ENCODE measurements around the gene MRPL22. TPM values are rescaled to one million over a fixed set of nuclear protein-coding genes. Genes with fewer than 3 reads are reported as not detected.
"Not testable (repeated sequence)": the region's sequence is repeated elsewhere in the genome, so short reads cannot be mapped to it uniquely, and the experiment has no call there.

The MRPL22 gene
- total RNA-seq, 1 donor from 2014 or later, result 24.8 TPM

DNA sequence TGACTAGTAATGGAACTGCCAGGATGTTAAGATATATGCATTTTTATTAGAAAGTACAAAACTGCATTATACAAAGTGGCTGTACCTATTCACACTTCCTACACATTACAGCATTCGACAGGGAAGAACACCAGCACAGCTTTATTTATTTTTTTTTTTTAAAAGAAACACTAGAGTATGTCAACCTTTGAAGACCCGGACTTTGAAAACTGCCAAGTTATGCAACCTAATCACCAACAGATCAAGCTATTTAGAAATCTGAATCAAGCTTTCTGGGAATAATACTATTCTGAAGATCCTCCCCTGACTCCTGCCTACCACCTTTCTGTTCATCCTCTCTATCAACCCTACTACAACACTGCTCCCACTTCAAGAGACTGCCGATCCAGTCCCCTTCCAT is 7.3 kb upstream of the MRPL22 start:
- Histone ChIP-seq H3K4me1 (peaks cover 15% of the 10 kb centered on the region), H3K27ac (no peak overlapping the region), H3K27me3 (no peaks in the 10 kb centered on the region), H3K36me3 (peaks cover 0 to 28% of the 10 kb centered on the region in 2 donors), H3K4me3 (no peak overlapping the region), H3K9me3 (no peaks in the 10 kb centered on the region)
- intact Hi-C loops (cut with DNase I), result no loop called here
- TF ChIP-seq POLR2A (IDR thresholded peaks at IDR 0.05) (no peak), CTCF (IDR thresholded peaks at IDR 0.05) (no peak), POLR2AphosphoS5 (IDR thresholded peaks at IDR 0.05; ENCODE audit: insufficient read depth in 1 of 2, low read depth in 1 of 2) (no peak)
- no peak for DNase-seq (ENCODE audit: extremely low spot score in 2 of 2)

GRCh38 chr5:154934881-154935280 is 6.0 kb upstream of the MRPL22 start:
- intact Hi-C loops (cut with DNase I), result no loop called here

GRCh38 chr5:154937186-154937717 is 3.6 kb upstream of the MRPL22 start:
- H3K9me3 ChIP-seq, result no peaks in the 10 kb centered on the region
- no peaks in the 10 kb centered on the region for H3K36me3 ChIP-seq
- TF ChIP-seq POLR2A (IDR thresholded peaks at IDR 0.05) (no peak), CTCF (IDR thresholded peaks at IDR 0.05) (no peak), POLR2AphosphoS5 (IDR thresholded peaks at IDR 0.05; ENCODE audit: insufficient read depth in 1 of 2, low read depth in 1 of 2) (no peak)
- H3K27me3 ChIP-seq, result no peaks in the 10 kb centered on the region
- intact Hi-C loops (cut with DNase I), result no loop called here
- H3K27ac ChIP-seq, result peak overlapping the region; percentile 73
- DNase-seq (ENCODE audit: extremely low spot score in 2 of 2), result no peak
- peak overlapping the region; percentile 79 to 83 for H3K4me3 ChIP-seq
- peaks cover 35% of the 10 kb centered on the region for H3K4me1 ChIP-seq

More at GRCh38 chr5:154934881-154935280, 6.0 kb upstream of the MRPL22 start:
- H3K4me3 ChIP-seq, result no peak overlapping the region
- H3K36me3 ChIP-seq, result peaks cover 0 to 23% of the 10 kb centered on the region in 2 donors
- no peaks in the 10 kb centered on the region for H3K27me3 ChIP-seq
- no peaks in the 10 kb centered on the region for H3K9me3 ChIP-seq
- no peak for TF ChIP-seq CTCF (IDR thresholded peaks at IDR 0.05)
- no peak for TF ChIP-seq POLR2A (IDR thresholded peaks at IDR 0.05)
- no peak for TF ChIP-seq POLR2AphosphoS5 (IDR thresholded peaks at IDR 0.05; ENCODE audit: insufficient read depth in 1 of 2, low read depth in 1 of 2)
- H3K27ac ChIP-seq, result no peak overlapping the region
- peaks cover 19% of the 10 kb centered on the region for H3K4me1 ChIP-seq
- no peak for DNase-seq (ENCODE audit: extremely low spot score in 2 of 2)

- Histone ChIP-seq H3K4me3 (peak within 1 kb of the TSS; percentile 79 to 83), H3K27ac (peak within 1 kb of the TSS; percentile 73), H3K4me1 (peaks cover 41% of the 10 kb centered on the region), H3K9me3 (no peaks in the 10 kb centered on the region), H3K27me3 (no peaks in the 10 kb centered on the region), H3K36me3 (no peaks in the 10 kb centered on the region)
- peak; percentile 75 to 84 for TF ChIP-seq POLR2AphosphoS5 (IDR thresholded peaks at IDR 0.05; ENCODE audit: insufficient read depth in 1 of 2, low read depth in 1 of 2)
- no peak for TF ChIP-seq CTCF (IDR thresholded peaks at IDR 0.05)
- peak in 1 of 2 donors; percentile 89 for DNase-seq (ENCODE audit: extremely low spot score in 2 of 2)
- intact Hi-C loops (cut with DNase I), result no loop called here
These were observed 3.0 kb upstream of the MRPL22 start, which contains the start of gene GEMIN5 for GRCh38 chr5:154937718-154938466. TSS of gene GEMIN5 (minus strand) at chr5:154938211. CDS start at chr5:154938133, 78 bp downstream.

GRCh38 chr5:154939387-154939786 is 1.5 kb upstream of the MRPL22 start:
- DNase-seq (ENCODE audit: extremely low spot score in 2 of 2); H3K4me3 ChIP-seq; H3K27ac ChIP-seq; H3K36me3 ChIP-seq; intact Hi-C loops (cut with DNase I); H3K27me3 ChIP-seq; H3K9me3 ChIP-seq: not testable (repeated sequence)
- H3K4me1 ChIP-seq, result peaks cover 41% of the 10 kb centered on the region
